Fibroblast of lung (primary cell): ENCODE results near the gene ANXA2. TPM values are rescaled to one million over a fixed set of nuclear protein-coding genes. Genes with fewer than 3 reads are reported as not detected.
A peak's percentile ranks its signal among the peaks of the same experiment; 100 is the strongest.

ENCODE experiments used
- DNase-seq, 2 donors: peaks; one replicate each; pipeline versions ENCODE4 v3.0.0 to v3.0.0-alpha.2; 2010; ENCODE audit warnings: low read depth in 2 of 2
- H2AFZ ChIP-seq: 2 replicates; pipeline ENCODE4 v1.5.1; 2012; ENCODE audit warnings: low read length, control low read depth, inconsistent platforms
- H3K27ac ChIP-seq: 2 replicates; pipeline ENCODE4 v1.5.1; 2011; ENCODE audit warnings: low read length, control low read depth; ENCODE audit not compliant: insufficient read depth
- H3K27me3 ChIP-seq: 2 replicates; pipeline ENCODE4 v1.5.1; 2011; ENCODE audit warnings: mild to moderate bottlenecking, low read length; ENCODE audit not compliant: control insufficient read depth, insufficient read depth
- H3K36me3 ChIP-seq: 2 replicates; pipeline ENCODE4 v1.5.1; 2011; ENCODE audit warnings: low read length; ENCODE audit not compliant: control insufficient read depth, insufficient read depth
- H3K4me1 ChIP-seq: 2 replicates; pipeline ENCODE4 v1.5.1; 2011; ENCODE audit warnings: low read length; ENCODE audit not compliant: control insufficient read depth, insufficient read depth; ENCODE audit errors: extremely low read depth
- H3K4me2 ChIP-seq: 2 replicates; pipeline ENCODE4 v1.5.1; 2011; ENCODE audit warnings: low read length, control low read depth; ENCODE audit not compliant: insufficient read depth; ENCODE audit errors: extremely low read depth
- H3K4me3 ChIP-seq, 4 experiments: fragments of 200-600 bp in 1 of 4; sonication (generic) in 1 of 4; replicated peaks in 1 of 4; 2 replicates each; pipeline ENCODE4 v1.5.1; 2011 to 2016; ENCODE audit warnings: low read length in 4 of 4, low read depth in 3 of 4, mild to moderate bottlenecking in 3 of 4, control low read depth in 2 of 4, inconsistent platforms in 1 of 4, mixed read lengths in 1 of 4; ENCODE audit not compliant: insufficient read depth in 1 of 4; ENCODE audit errors: control extremely low read depth in 1 of 4
- H3K79me2 ChIP-seq: 2 replicates; pipeline ENCODE4 v1.5.1; 2012; ENCODE audit warnings: mild to moderate bottlenecking, low read length, inconsistent platforms; ENCODE audit not compliant: control insufficient read depth, insufficient read depth
- H3K9ac ChIP-seq: 2 replicates; pipeline ENCODE4 v1.5.1; 2011; ENCODE audit warnings: mild to moderate bottlenecking, low read length, control low read depth; ENCODE audit not compliant: insufficient read depth
- H3K9me3 ChIP-seq: 2 replicates; pipeline ENCODE4 v1.5.1; 2012; ENCODE audit warnings: low read depth, low read length; ENCODE audit not compliant: control insufficient read depth, insufficient read depth
- H4K20me1 ChIP-seq: 2 replicates; pipeline ENCODE4 v1.5.1; 2011; ENCODE audit warnings: low read length; ENCODE audit not compliant: control insufficient read depth, insufficient read depth; ENCODE audit errors: extremely low read depth
- CTCF ChIP-seq, 2 donors: IDR thresholded peaks in 1 of 2; conservative IDR thresholded peaks in 1 of 2; 1 replicate in 1 of 2; 2 replicates in 1 of 2; pipeline ENCODE4 v1.5.1; 2011 to 2012; ENCODE audit warnings: low read length in 2 of 2, control low read depth in 1 of 2, inconsistent platforms in 1 of 2, low read depth in 1 of 2, mild to moderate bottlenecking in 1 of 2
- EZH2 ChIP-seq: IDR thresholded peaks from 2 replicates; pipeline ENCODE4 v1.5.1; 2012; ENCODE audit warnings: low read length, control low read depth, mild to moderate bottlenecking; ENCODE audit errors: missing control alignments
- polyA plus RNA-seq, 2 donors: library from polyadenylated mRNA; depleted of rRNA in 1 of 2; stranded (reverse) in 1 of 2; unstranded in 1 of 2; fragments of >200 nt; gene quantifications; 2 replicates each; pipeline ENCODE4 v1.2.1, GENCODE V29; 2011 to 2012; ENCODE audit warnings: missing spikeins in 1 of 2
- total RNA-seq: library from RNA; depleted of rRNA; stranded (reverse); fragments of >200 nt; gene quantifications from 2 replicates; pipeline ENCODE4 v1.2.1, GENCODE V29; 2014

Gene ANXA2
- total and polyA plus RNA-seq, 2 donors (not counting 1 experiment from before 2014, with no cell fraction given) = 2,754 to 4,872 TPM

- no peak overlapping the region for H3K9ac ChIP-seq
- no peak overlapping the region for H2AFZ ChIP-seq
- no peaks in the 10 kb centered on the region for H3K79me2 ChIP-seq
- no peaks in the 10 kb centered on the region for H3K9me3 ChIP-seq
- no peaks in the 10 kb centered on the region for H3K36me3 ChIP-seq
- no peak overlapping the region for H3K4me3 ChIP-seq
- no peaks in the 10 kb centered on the region for H3K27me3 ChIP-seq
- no peak overlapping the region for H3K4me2 ChIP-seq
- H3K4me1 ChIP-seq = peaks cover 15% of the 10 kb centered on the region
- H3K27ac ChIP-seq = no peak overlapping the region
- no peaks in the 10 kb centered on the region for H4K20me1 ChIP-seq
- DNase-seq = no peak
- TF ChIP-seq EZH2 (no peak), CTCF (conservative IDR thresholded peaks at IDR 0.05 in 1 of 2, IDR thresholded peaks at IDR 0.05 in 1 of 2; ENCODE audit: low read depth in 1 of 2, low read length in 2 of 2) (no peak)
Observed at GRCh38 chr15:60417112-60417511, 19.3 kb upstream of the ANXA2 start.

GRCh38 chr15:60416484-60416883 is 18.7 kb upstream of the ANXA2 start:
- no peaks in the 10 kb centered on the region for H3K9me3 ChIP-seq
- no peaks in the 10 kb centered on the region for H3K36me3 ChIP-seq
- no peak overlapping the region for H3K9ac ChIP-seq
- no peak for DNase-seq
- H4K20me1 ChIP-seq = no peaks in the 10 kb centered on the region
- no peak overlapping the region for H2AFZ ChIP-seq
- H3K27ac ChIP-seq = no peak overlapping the region
- no peak overlapping the region for H3K4me3 ChIP-seq
- no peaks in the 10 kb centered on the region for H3K79me2 ChIP-seq
- H3K4me1 ChIP-seq = peaks cover 12% of the 10 kb centered on the region
- no peaks in the 10 kb centered on the region for H3K27me3 ChIP-seq
- H3K4me2 ChIP-seq = no peak overlapping the region
- TF ChIP-seq CTCF (conservative IDR thresholded peaks at IDR 0.05 in 1 of 2, IDR thresholded peaks at IDR 0.05 in 1 of 2; ENCODE audit: low read depth in 1 of 2, low read length in 2 of 2) = no peak
- TF ChIP-seq EZH2 = no peak

- Histone ChIP-seq H3K9me3 (no peaks in the 10 kb centered on the region), H3K36me3 (no peaks in the 10 kb centered on the region), H3K4me2 (no peak overlapping the region), H3K9ac (no peak overlapping the region), H3K27ac (no peak overlapping the region), H3K4me3 (no peak overlapping the region), H4K20me1 (no peaks in the 10 kb centered on the region), H2AFZ (no peak overlapping the region), H3K27me3 (no peaks in the 10 kb centered on the region), H3K79me2 (no peaks in the 10 kb centered on the region), H3K4me1 (peaks cover 9% of the 10 kb centered on the region)
- DNase-seq = peak; percentile 70 to 73
- TF ChIP-seq EZH2 (no peak), CTCF (conservative IDR thresholded peaks at IDR 0.05 in 1 of 2, IDR thresholded peaks at IDR 0.05 in 1 of 2; ENCODE audit: low read depth in 1 of 2, low read length in 2 of 2) (no peak)
Observed at GRCh38 chr15:60414016-60414682, 16.4 kb upstream of the ANXA2 start.
